Keratinocyte (primary cell): ENCODE results near the gene SLIT3. TPM values are rescaled to one million over a fixed set of nuclear protein-coding genes. Genes with fewer than 3 reads are reported as not detected.
"Not testable (repeated sequence)": the region's sequence is repeated elsewhere in the genome, so short reads cannot be mapped to it uniquely, and the experiment has no call there.

ENCODE experiments used
- DNase-seq: peaks from one replicate; pipeline ENCODE4 v3.0.0-alpha.2; 2011; ENCODE audit warnings: low read depth, missing footprints, low spot score
- FAIRE-seq: peaks from 2 replicates; lab custom pipeline; 2011; peaks lifted over from hg19 to GRCh38; lab: Jason Lieb, UNC
- H2AFZ ChIP-seq: 2 replicates; pipeline ENCODE4 v1.6.0; 2012; ENCODE audit warnings: low read length, control low read depth, inconsistent platforms; ENCODE audit not compliant: control insufficient read depth
- H3K27ac ChIP-seq: 2 replicates; pipeline ENCODE4 v1.5.1; 2011; ENCODE audit warnings: low read length; ENCODE audit not compliant: control insufficient read depth, insufficient read depth
- H3K27me3 ChIP-seq: 3 replicates; pipeline ENCODE4 v1.6.0; 2011; ENCODE audit warnings: low read length; ENCODE audit not compliant: control insufficient read depth, insufficient read depth; ENCODE audit errors: extremely low read depth
- H3K36me3 ChIP-seq, 2 experiments: 2 replicates in 1 of 2; 3 replicates in 1 of 2; pipeline ENCODE4 v1.5.1; 2011; ENCODE audit warnings: low read length in 2 of 2, mild to moderate bottlenecking in 1 of 2; ENCODE audit not compliant: control insufficient read depth in 2 of 2, insufficient read depth in 2 of 2; ENCODE audit errors: extremely low read depth in 1 of 2
- H3K4me1 ChIP-seq: 3 replicates; pipeline ENCODE4 v1.5.1; 2011; ENCODE audit warnings: low read length; ENCODE audit not compliant: control insufficient read depth, insufficient read depth; ENCODE audit errors: extremely low read depth
- H3K4me2 ChIP-seq: 3 replicates; pipeline ENCODE4 v1.6.0; 2011; ENCODE audit warnings: low read depth, low read length; ENCODE audit not compliant: control insufficient read depth, insufficient read depth; ENCODE audit errors: extremely low read depth
- H3K4me3 ChIP-seq, 3 experiments: fragments of 200-600 bp in 1 of 3; sonication (generic) in 1 of 3; 2 replicates in 2 of 3; 3 replicates in 1 of 3; pipeline ENCODE4 v1.5.1; 2011 to 2016; ENCODE audit warnings: low read length in 3 of 3, mild to moderate bottlenecking in 3 of 3, control low read depth in 2 of 3, inconsistent platforms in 1 of 3, low read depth in 1 of 3, mixed read lengths in 1 of 3, mixed run types in 1 of 3, moderate library complexity in 1 of 3; ENCODE audit not compliant: control insufficient read depth in 2 of 3, insufficient read depth in 2 of 3; ENCODE audit errors: extremely low read depth in 1 of 3
- H3K79me2 ChIP-seq: 2 replicates; pipeline ENCODE4 v1.6.0; 2012; ENCODE audit warnings: low read length; ENCODE audit not compliant: control insufficient read depth, insufficient read depth
- H3K9ac ChIP-seq: 3 replicates; pipeline ENCODE4 v1.6.0; 2011; ENCODE audit warnings: low read length; ENCODE audit not compliant: control insufficient read depth, insufficient read depth; ENCODE audit errors: extremely low read depth
- H3K9me1 ChIP-seq: 3 replicates; pipeline ENCODE4 v1.6.0; 2011; ENCODE audit warnings: low read length; ENCODE audit not compliant: control insufficient read depth, insufficient read depth; ENCODE audit errors: extremely low read depth
- H3K9me3 ChIP-seq: 2 replicates; pipeline ENCODE4 v1.5.1; 2012; ENCODE audit warnings: low read depth, low read length; ENCODE audit not compliant: control insufficient read depth
- H4K20me1 ChIP-seq: 3 replicates; pipeline ENCODE4 v1.6.0; 2011; ENCODE audit warnings: low read length; ENCODE audit not compliant: control insufficient read depth, insufficient read depth; ENCODE audit errors: extremely low read depth
- CTCF ChIP-seq, 3 experiments: IDR thresholded peaks in 1 of 3; conservative IDR thresholded peaks in 1 of 3; optimal IDR thresholded peaks in 1 of 3; 2 replicates in 2 of 3; 3 replicates in 1 of 3; pipeline versions ENCODE3 to v1.5.1; 2011; ENCODE audit warnings: low read length in 3 of 3, mild to moderate bottlenecking in 3 of 3, moderate library complexity in 2 of 3, control low read depth in 1 of 3, inconsistent platforms in 1 of 3; ENCODE audit not compliant: insufficient read depth in 2 of 3; ENCODE audit errors: extremely low read depth in 1 of 3
- EZH2 ChIP-seq: IDR thresholded peaks from one replicate; pipeline ENCODE4 v1.6.1; 2012; ENCODE audit warnings: inconsistent platforms, mild to moderate bottlenecking, low read length, moderate library complexity
- dilution Hi-C: fragments of 300-500 bp; cut with MboI; formaldehyde crosslinking; loops from one replicate; pipeline ENCODE4 v1.7.0; 2020; ENCODE audit warnings: low sequenced_read_pairs; ENCODE audit not compliant: extremely low pct_ligation_motif_present
- polyA plus RNA-seq, 5 experiments: library from polyadenylated mRNA; depleted of rRNA in 3 of 5; stranded (reverse) in 3 of 5; stranded (forward) in 1 of 5; unstranded in 1 of 5; fragments of >200 nt; gene quantifications; 1 replicate in 1 of 5; 2 replicates in 3 of 5; 3 replicates in 1 of 5; pipeline versions ENCODE4 v1.2.1 to v1.2.3, GENCODE V29; 2011 to 2012; ENCODE audit warnings: missing spikeins in 2 of 5, low read depth in 1 of 5, low replicate concordance in 1 of 5

SLIT3 gene
- polyA plus RNA-seq, 1 donor (not counting 4 experiments of a cell fraction or from before 2014, with no cell fraction given) = 2.4 TPM

- no peak overlapping the region for H3K4me2 ChIP-seq
- no peak overlapping the region for H3K27ac ChIP-seq
- no peaks in the 10 kb centered on the region for H3K27me3 ChIP-seq
- no peak overlapping the region for H3K4me3 ChIP-seq
- H3K36me3 ChIP-seq = no peaks in the 10 kb centered on the region
- no peaks in the 10 kb centered on the region for H3K9me3 ChIP-seq
- H3K9ac ChIP-seq = no peak overlapping the region
- H4K20me1 ChIP-seq = no peaks in the 10 kb centered on the region
- dilution Hi-C loops = no loop called here
- H2AFZ ChIP-seq = no peak overlapping the region
- no peaks in the 10 kb centered on the region for H3K79me2 ChIP-seq
- no peaks in the 10 kb centered on the region for H3K9me1 ChIP-seq
- no peak for TF ChIP-seq EZH2
- TF ChIP-seq CTCF (optimal IDR thresholded peaks at IDR 0.05 in 1 of 3, IDR thresholded peaks at IDR 0.05 in 1 of 3, conservative IDR thresholded peaks at IDR 0.05 in 1 of 3; ENCODE audit: extremely low read depth in 1 of 3, insufficient read depth in 2 of 3, low read length in 3 of 3) = no peak
- peaks cover 17% of the 10 kb centered on the region for H3K4me1 ChIP-seq
- DNase-seq (no peak), FAIRE-seq (no peak)
These were observed 655.7 kb downstream of the SLIT3 start for GRCh38 chr5:168645195-168645594.

- dilution Hi-C loops = no loop called here
- FAIRE-seq = no peak
- no peak for TF ChIP-seq EZH2
- TF ChIP-seq CTCF (optimal IDR thresholded peaks at IDR 0.05 in 1 of 3, IDR thresholded peaks at IDR 0.05 in 1 of 3, conservative IDR thresholded peaks at IDR 0.05 in 1 of 3; ENCODE audit: extremely low read depth in 1 of 3, insufficient read depth in 2 of 3, low read length in 3 of 3) = no peak
These were observed 658.9 kb downstream of the SLIT3 start for GRCh38 chr5:168642019-168642418.

GRCh38 chr5:168638846-168639245, 662.1 kb downstream of the SLIT3 start:
- H4K20me1 ChIP-seq, H3K4me1 ChIP-seq, FAIRE-seq, H3K9ac ChIP-seq, H3K9me1 ChIP-seq, H3K9me3 ChIP-seq, H3K27me3 ChIP-seq, H3K4me3 ChIP-seq, H2AFZ ChIP-seq, dilution Hi-C loops, H3K27ac ChIP-seq, H3K4me2 ChIP-seq, H3K36me3 ChIP-seq, H3K79me2 ChIP-seq, DNase-seq: not testable (repeated sequence)

More at GRCh38 chr5:168642019-168642418, 658.9 kb downstream of the SLIT3 start:
- no peak overlapping the region for H2AFZ ChIP-seq
- H3K27me3 ChIP-seq = no peaks in the 10 kb centered on the region
- no peaks in the 10 kb centered on the region for H3K9me3 ChIP-seq
- no peaks in the 10 kb centered on the region for H3K36me3 ChIP-seq
- peaks cover 10% of the 10 kb centered on the region for H3K4me1 ChIP-seq
- H3K27ac ChIP-seq = no peak overlapping the region
- no peaks in the 10 kb centered on the region for H3K9me1 ChIP-seq
- DNase-seq = no peak
- H4K20me1 ChIP-seq = no peaks in the 10 kb centered on the region
- no peak overlapping the region for H3K4me2 ChIP-seq
- no peak overlapping the region for H3K9ac ChIP-seq
- no peak overlapping the region for H3K4me3 ChIP-seq
- no peaks in the 10 kb centered on the region for H3K79me2 ChIP-seq
